CD4-positive, alpha-beta T cell (primary cell): ENCODE data around the gene ZFP69. TPM values are rescaled to one million over a fixed set of nuclear protein-coding genes. Genes with fewer than 3 reads are reported as not detected.

Experiments
- ATAC-seq: fragments of 200-7000 bp; cut with Tn5 transposase; one replicate; pipeline ENCODE4 v1.10.0; 2022; ENCODE audit warnings: mild to moderate bottlenecking; ENCODE audit not compliant: poor library complexity
- CTCF ChIA-PET: fragments of 350-600 bp; sonication (Branson Sonifier 250); formaldehyde crosslinking; loops from one replicate; lab custom pipeline; 2021; ENCODE audit warnings: antibody characterized with exemption, inconsistent platforms; lab: Charles Lee
- POLR2A ChIA-PET: fragments of 350-600 bp; sonication (Branson Sonifier 250); formaldehyde crosslinking; loops from one replicate; lab custom pipeline; 2021; ENCODE audit warnings: antibody characterized with exemption, inconsistent platforms; lab: Charles Lee
- DNase-seq, 14 experiments: peaks; one replicate each; pipeline ENCODE4 v3.0.0-alpha.2; 2013 to 2020; ENCODE audit warnings: mixed read lengths in 2 of 14
- H3K27ac ChIP-seq, 2 donors: one replicate each; pipeline versions ENCODE4 v1.5.1 to v1.7.0; 2013; ENCODE audit warnings: low read length in 2 of 2, low read depth in 1 of 2, mild to moderate bottlenecking in 1 of 2
- H3K27me3 ChIP-seq, 2 experiments: 1 replicate in 1 of 2; 2 replicates in 1 of 2; pipeline versions ENCODE4 v1.6.1 to v1.7.0; 2013; ENCODE audit warnings: low read length in 2 of 2, control low read depth in 1 of 2, mild to moderate bottlenecking in 1 of 2, moderate library complexity in 1 of 2; ENCODE audit not compliant: insufficient read depth in 2 of 2, control insufficient read depth in 1 of 2
- H3K36me3 ChIP-seq: one replicate; pipeline ENCODE4 v1.6.1; 2013; ENCODE audit warnings: low read length, control low read depth; ENCODE audit not compliant: insufficient read depth
- H3K4me1 ChIP-seq: one replicate; pipeline ENCODE4 v1.6.1; 2013; ENCODE audit warnings: low read length, control low read depth; ENCODE audit not compliant: insufficient read depth
- H3K4me3 ChIP-seq: one replicate; pipeline ENCODE4 v1.5.1; 2013; ENCODE audit warnings: mild to moderate bottlenecking, low read length, moderate library complexity
- H3K9me3 ChIP-seq, 2 experiments: 1 replicate in 1 of 2; 2 replicates in 1 of 2; pipeline versions ENCODE4 v1.6.1 to v1.7.0; 2013; ENCODE audit warnings: low read length in 2 of 2, mild to moderate bottlenecking in 2 of 2, control low read depth in 1 of 2, moderate library complexity in 1 of 2; ENCODE audit not compliant: control insufficient read depth in 1 of 2, insufficient read depth in 1 of 2
- H3K27ac Mint-ChIP-seq: one replicate; pipeline ENCODE4 v1.8.0; 2020; ENCODE audit warnings: mixed read lengths
- H3K27me3 Mint-ChIP-seq: one replicate; pipeline ENCODE4 v1.8.0; 2021; ENCODE audit warnings: mixed read lengths
- H3K36me3 Mint-ChIP-seq: one replicate; pipeline ENCODE4 v1.8.0; 2021; ENCODE audit warnings: low read depth, mixed read lengths
- H3K4me1 Mint-ChIP-seq: one replicate; pipeline ENCODE4 v1.8.0; 2021; ENCODE audit warnings: low read depth, mixed read lengths
- H3K4me3 Mint-ChIP-seq: one replicate; pipeline ENCODE4 v1.8.0; 2020; ENCODE audit warnings: mild to moderate bottlenecking, mixed read lengths
- H3K9me3 Mint-ChIP-seq: one replicate; pipeline ENCODE4 v1.8.0; 2020; ENCODE audit warnings: mixed read lengths
- CTCF ChIP-seq: fragments of 200-600 bp; IDR thresholded peaks from one replicate; pipeline ENCODE4 v1.8.0; 2022; ENCODE audit warnings: antibody characterized with exemption, mild to moderate bottlenecking
- intact Hi-C, 2 experiments: fragments of 100-400 bp; cut with DNase I in 1 of 2; cut with micrococcal nuclease in 1 of 2; formaldehyde crosslinking; loops; one replicate each; pipeline versions ENCODE4 v1.15.1 to v1.9.0; 2023 to 2025; cut with DNase I, micrococcal nuclease
- total RNA-seq, 174 experiments: library from RNA in 2 of 174; stranded (reverse) in 2 of 174; gene quantifications; one replicate each; pipeline ENCODE4 v1.2.3 and lab custom pipeline; 2021 to 2026

The ZFP69 gene
- total RNA-seq, 2 experiments from 2014 or later: 1.1 to 1.4 TPM

GRCh38 chr1:40530735-40531380 is 53.8 kb downstream of the ZFP69 start:
- Mint-ChIP-seq H3K27me3 (peaks cover 11% of the 10 kb centered on the region), H3K27ac (peak overlapping the region; percentile 78), H3K4me3 (peak overlapping the region; percentile 95), H3K36me3 (peaks cover 22% of the 10 kb centered on the region), H3K9me3 (peaks cover 5% of the 10 kb centered on the region), H3K4me1 (peaks cover 28% of the 10 kb centered on the region)
- peak overlapping the region; percentile 80 for H3K4me3 ChIP-seq
- CTCF ChIA-PET: interaction anchor here (1.0 kb wide), 2 partner anchors 126 to 387 kb away, joined by 3 read pairs; no protein-coding TSS in a partner anchor
- DNase-seq (peak in 1 of 14 experiments; percentile 38), ATAC-seq (no peak)
- peaks cover 0 to 5% of the 10 kb centered on the region in 2 experiments for H3K9me3 ChIP-seq
- peak overlapping the region; percentile 69 to 71 for H3K27ac ChIP-seq
- H3K36me3 ChIP-seq: peaks cover 3% of the 10 kb centered on the region
- peaks cover 12% of the 10 kb centered on the region for H3K4me1 ChIP-seq
- intact Hi-C loops: loop anchor here in 1 of 2 experiments (2.0 to 5.0 kb wide), 7 partner anchors 22 to 649 kb away; partner anchors contain the start of genes CAP1, EXO5, RIMS3 and TRIT1
- TF ChIP-seq CTCF: no peak
- POLR2A ChIA-PET: interaction anchor here (0.6 to 2.8 kb wide), 10 partner anchors 22 to 671 kb away, joined by 3 to 13 read pairs (median 5); partner anchors contain the start of genes CITED4, EXO5, NFYC and ZFP69
- H3K27me3 ChIP-seq: no peaks in the 10 kb centered on the region

DNA sequence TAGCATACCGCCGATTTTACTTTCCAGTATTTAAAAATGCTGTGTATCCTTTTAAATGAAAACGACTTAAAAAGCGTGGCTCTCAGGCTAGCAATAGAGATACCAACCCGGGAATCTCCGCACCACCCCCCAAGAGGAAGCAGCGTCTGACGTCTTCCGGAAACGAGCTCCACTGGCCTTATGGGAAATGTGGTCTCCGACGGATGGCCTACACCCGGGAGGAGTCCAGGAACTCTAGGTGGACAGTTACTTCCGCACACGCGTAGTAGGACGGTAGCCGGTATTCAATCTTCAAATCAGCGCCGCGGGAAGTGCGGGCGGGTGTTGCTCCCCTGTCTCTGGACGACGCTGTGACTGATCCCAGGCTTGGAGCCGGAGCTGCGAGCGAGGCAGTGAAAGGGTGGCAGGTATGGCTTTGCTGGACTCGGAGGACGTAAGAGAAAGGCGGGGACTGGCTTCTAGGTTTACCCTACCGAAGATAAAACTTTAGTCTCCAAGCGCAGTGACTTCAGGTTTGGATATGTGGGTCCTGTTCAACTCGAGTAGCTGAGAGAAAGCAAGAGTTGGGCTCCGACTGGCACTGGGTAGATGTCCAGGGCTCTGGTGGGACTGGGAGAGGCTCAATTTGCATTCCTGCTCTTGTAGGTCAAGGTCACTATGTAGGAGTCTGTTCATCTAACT is 54.4 kb downstream of the ZFP69 start, which contains the start of gene ZNF684:
TSS of gene ZNF684 (plus strand) at position 257 of the 681 bp plus-strand sequence. CDS start 1,530 bp downstream, outside the sequence.
- Histone ChIP-seq H3K9me3 (peaks cover 0 to 5% of the 10 kb centered on the region in 2 experiments), H3K27ac (peak within 1 kb of the TSS; percentile 69 to 71), H3K27me3 (no peaks in the 10 kb centered on the region), H3K36me3 (peaks cover 4% of the 10 kb centered on the region), H3K4me1 (peaks cover 12% of the 10 kb centered on the region), H3K4me3 (peak within 1 kb of the TSS; percentile 80)
- peaks cover 22% of the 10 kb centered on the region for H3K36me3 Mint-ChIP-seq
- CTCF ChIA-PET: interaction anchor here (1.0 to 3.0 kb wide), 6 partner anchors 20 to 388 kb away, joined by 3 to 10 read pairs (median 4); partner anchors contain the start of genes EXO5 and ZFP69B
- peak within 1 kb of the TSS; percentile 78 for H3K27ac Mint-ChIP-seq
- intact Hi-C loops: loop anchor here in 1 of 2 experiments (2.0 to 5.0 kb wide), 7 partner anchors 23 to 649 kb away; partner anchors contain the start of genes CAP1, EXO5, RIMS3 and TRIT1
- H3K4me1 Mint-ChIP-seq: peaks cover 28% of the 10 kb centered on the region
- ATAC-seq (peak; percentile 94), DNase-seq (peak; percentile 65 to 96 (median 77))
- no peak for TF ChIP-seq CTCF
- peaks cover 3% of the 10 kb centered on the region for H3K9me3 Mint-ChIP-seq
- peak within 1 kb of the TSS; percentile 95 for H3K4me3 Mint-ChIP-seq
- peaks cover 7% of the 10 kb centered on the region for H3K27me3 Mint-ChIP-seq
- POLR2A ChIA-PET: interaction anchor here (0.6 to 2.8 kb wide), 13 partner anchors 23 to 672 kb away, joined by 3 to 13 read pairs (median 4); partner anchors contain the start of genes CITED4, EXO5, NFYC and ZFP69

GRCh38 chr1:40532062-40532389 is 54.9 kb downstream of the ZFP69 start:
- CTCF ChIA-PET: interaction anchor here (1.1 to 3.0 kb wide), 5 partner anchors 19 to 127 kb away, joined by 3 to 10 read pairs (median 6); partner anchors contain the start of genes EXO5 and ZFP69B

More at GRCh38 chr1:40532062-40532389, 54.9 kb downstream of the ZFP69 start:
- no peak for TF ChIP-seq CTCF
- Mint-ChIP-seq H3K27ac (peak overlapping the region; percentile 78), H3K4me1 (peaks cover 28% of the 10 kb centered on the region), H3K36me3 (peaks cover 22% of the 10 kb centered on the region), H3K27me3 (peaks cover 7% of the 10 kb centered on the region), H3K4me3 (peak overlapping the region; percentile 95), H3K9me3 (peaks cover 3% of the 10 kb centered on the region)
- DNase-seq (no peak), ATAC-seq (no peak)
- H3K27me3 ChIP-seq: no peaks in the 10 kb centered on the region
- POLR2A ChIA-PET: interaction anchor here (1.0 to 2.8 kb wide), 10 partner anchors 23 to 492 kb away, joined by 3 to 13 read pairs (median 4); partner anchors contain the start of genes CITED4, EXO5, NFYC and ZFP69
- peak overlapping the region; percentile 80 for H3K4me3 ChIP-seq
- peak overlapping the region; percentile 36 to 66 for H3K27ac ChIP-seq
- peaks cover 0 to 5% of the 10 kb centered on the region in 2 experiments for H3K9me3 ChIP-seq
- H3K4me1 ChIP-seq: peaks cover 12% of the 10 kb centered on the region
- intact Hi-C loops: loop anchor here in 1 of 2 experiments (5.0 kb wide), 5 partner anchors 135 to 650 kb away; partner anchors contain the start of genes CAP1, RIMS3, TRIT1 and ZMPSTE24
- peaks cover 4% of the 10 kb centered on the region for H3K36me3 ChIP-seq
